HepG2 (cell line): Measurements from ENCODE around the gene MACROD2. TPM values are rescaled to one million over a fixed set of nuclear protein-coding genes. Genes with fewer than 3 reads are reported as not detected.
A peak's percentile ranks its signal among the peaks of the same experiment; 100 is the strongest.

ENCODE experiments used
- ATF7 ChIP-seq, 2 experiments: fragments of 450-650 bp in 1 of 2; sonication (generic) in 1 of 2; formaldehyde crosslinking in 1 of 2; IDR thresholded peaks; 2 replicates each; pipeline versions ENCODE4 v1.4.0 to v1.6.1; 2016 to 2020; ENCODE audit warnings: antibody characterized with exemption in 1 of 2, mild to moderate bottlenecking in 1 of 2, missing genetic modification reagents in 1 of 2
- BCL3 ChIP-seq: sonication (generic); formaldehyde crosslinking; IDR thresholded peaks from 2 replicates; pipeline ENCODE4 v1.5.1; 2020; ENCODE audit warnings: mild to moderate bottlenecking, missing genetic modification reagents, moderate library complexity
- CEBPG ChIP-seq: IDR thresholded peaks from 2 replicates; pipeline ENCODE4 v1.6.1; 2016
- DR1 ChIP-seq: sonication (generic); formaldehyde crosslinking; IDR thresholded peaks from 2 replicates; pipeline ENCODE4 v1.8.0; 2021; ENCODE audit warnings: mild to moderate bottlenecking, missing genetic modification reagents, inconsistent platforms
- EEA1 ChIP-seq: sonication (generic); formaldehyde crosslinking; IDR thresholded peaks from 2 replicates; pipeline ENCODE4 v1.5.1; 2020; ENCODE audit warnings: mild to moderate bottlenecking, missing genetic modification reagents, borderline replicate concordance
- EED ChIP-seq: sonication (generic); formaldehyde crosslinking; IDR thresholded peaks from 2 replicates; pipeline ENCODE4 v1.5.0; 2020; ENCODE audit warnings: mild to moderate bottlenecking, missing genetic modification reagents
- FOXJ3 ChIP-seq: sonication (generic); formaldehyde crosslinking; IDR thresholded peaks from 2 replicates; pipeline ENCODE4 v1.4.0; 2020; ENCODE audit warnings: missing genetic modification reagents, mild to moderate bottlenecking, borderline replicate concordance
- GATAD2A ChIP-seq: IDR thresholded peaks from 2 replicates; pipeline ENCODE4 v1.6.1; 2016
- GPN1 ChIP-seq: sonication (generic); formaldehyde crosslinking; IDR thresholded peaks from 2 replicates; pipeline ENCODE4 v1.5.1; 2020; ENCODE audit warnings: missing genetic modification reagents, borderline replicate concordance
- HNRNPK ChIP-seq: fragments of 200-400 bp; formaldehyde crosslinking; IDR thresholded peaks from 2 replicates; pipeline ENCODE4 v1.6.1; 2018; ENCODE audit warnings: low read length, low read depth, moderate library complexity, mild to moderate bottlenecking; ENCODE audit not compliant: poor library complexity, severe bottlenecking
- LBX2 ChIP-seq: sonication (generic); formaldehyde crosslinking; IDR thresholded peaks from 2 replicates; pipeline ENCODE4 v1.5.0; 2020; ENCODE audit warnings: missing genetic modification reagents, mild to moderate bottlenecking, borderline replicate concordance
- MEIS2 ChIP-seq: sonication (generic); formaldehyde crosslinking; IDR thresholded peaks from 2 replicates; pipeline ENCODE4 v1.9.0; 2021; ENCODE audit warnings: mild to moderate bottlenecking, missing genetic modification reagents
- PLRG1 ChIP-seq: fragments of 450-650 bp; conservative IDR thresholded peaks from 2 replicates; pipeline ENCODE4 v1.6.1; 2016
- RBM39 ChIP-seq: fragments of 200-400 bp; formaldehyde crosslinking; IDR thresholded peaks from one replicate; pipeline ENCODE4 v1.6.1; 2018; ENCODE audit warnings: antibody characterized with exemption, mild to moderate bottlenecking, low read depth, low read length; ENCODE audit not compliant: poor library complexity, severe bottlenecking
- SIX4 ChIP-seq: sonication (generic); formaldehyde crosslinking; IDR thresholded peaks from 2 replicates; pipeline ENCODE4 v1.4.0; 2020; ENCODE audit warnings: missing genetic modification reagents
- ZFAT ChIP-seq: sonication (generic); formaldehyde crosslinking; conservative IDR thresholded peaks from 2 replicates; pipeline ENCODE4 v1.8.1; 2023; ENCODE audit warnings: missing genetic modification reagents, inconsistent platforms
- ZNF274 ChIP-seq: sonication (generic); formaldehyde crosslinking; IDR thresholded peaks from 2 replicates; pipeline ENCODE4 v1.5.1; 2020; ENCODE audit warnings: mild to moderate bottlenecking, missing genetic modification reagents
- ZNF33A ChIP-seq: sonication (generic); formaldehyde crosslinking; IDR thresholded peaks from 2 replicates; pipeline ENCODE4 v1.5.1; 2020; ENCODE audit warnings: missing genetic modification reagents, mild to moderate bottlenecking, moderate library complexity, borderline replicate concordance
- ZNF543 ChIP-seq: sonication (generic); formaldehyde crosslinking; IDR thresholded peaks from 2 replicates; pipeline ENCODE4 v1.4.0; 2020; ENCODE audit warnings: mild to moderate bottlenecking, missing genetic modification reagents
- ZNF629 ChIP-seq: sonication (generic); formaldehyde crosslinking; conservative IDR thresholded peaks from 2 replicates; pipeline ENCODE4 v1.5.0; 2020; ENCODE audit warnings: missing genetic modification reagents
- ZNF777 ChIP-seq: sonication (generic); formaldehyde crosslinking; IDR thresholded peaks from 2 replicates; pipeline ENCODE4 v1.4.0; 2020; ENCODE audit warnings: missing genetic modification reagents
- polyA plus RNA-seq, 8 experiments: library from polyadenylated mRNA; depleted of rRNA in 3 of 8; stranded (reverse) in 7 of 8; unstranded in 1 of 8; fragments of >200 nt; fragmentation: Illumina TruSeq in 4 of 8; extraction: Trizol in 4 of 8; gene quantifications; 2 replicates each; pipeline versions ENCODE4 v1.2.1 to v1.2.3, GENCODE V29; 2011 to 2016; ENCODE audit warnings: low read depth in 4 of 8, missing spikeins in 1 of 8, mixed read lengths in 1 of 8; ENCODE audit not compliant: insufficient read depth in 1 of 8
- total RNA-seq, 5 experiments: library from RNA; depleted of rRNA; stranded (reverse); fragments of >200 nt; fragmentation: Illumina TruSeq; extraction: Trizol; gene quantifications; 2 replicates each; pipeline ENCODE4 v1.2.3, GENCODE V29; 2016; ENCODE audit warnings: low read depth in 1 of 5
- TF ChIP-seq, protein P1 (sequence below): sonication (generic); formaldehyde crosslinking; IDR thresholded peaks from 2 replicates; pipeline ENCODE4 v1.8.0; 2022; ENCODE audit warnings: missing genetic modification reagents, mild to moderate bottlenecking, inconsistent platforms, borderline replicate concordance
- TF ChIP-seq, protein P2 (sequence below): sonication (generic); formaldehyde crosslinking; IDR thresholded peaks from 2 replicates; pipeline ENCODE4 v1.4.0; 2020; ENCODE audit warnings: mild to moderate bottlenecking, missing genetic modification reagents
- TF ChIP-seq, protein P3 (sequence below): sonication (generic); formaldehyde crosslinking; IDR thresholded peaks from 2 replicates; pipeline ENCODE4 v1.8.0; 2022; ENCODE audit warnings: low read depth, missing genetic modification reagents
- TF ChIP-seq, protein P4 (sequence below): sonication (generic); formaldehyde crosslinking; IDR thresholded peaks from 2 replicates; pipeline ENCODE4 v1.4.0; 2020; ENCODE audit warnings: mild to moderate bottlenecking, missing genetic modification reagents

Gene MACROD2
- total and polyA plus RNA-seq, 2 of the 13 experiments (the other 11 are each of a cell fraction or from before 2014, with no cell fraction given), result 0.13 to 0.51 TPM

- TF ChIP-seq HNRNPK, result no peak
- TF ChIP-seq LBX2, result no peak
- no peak for TF ChIP-seq SIX4 (CRISPR knock-in tag)
- TF ChIP-seq, protein P1, sequence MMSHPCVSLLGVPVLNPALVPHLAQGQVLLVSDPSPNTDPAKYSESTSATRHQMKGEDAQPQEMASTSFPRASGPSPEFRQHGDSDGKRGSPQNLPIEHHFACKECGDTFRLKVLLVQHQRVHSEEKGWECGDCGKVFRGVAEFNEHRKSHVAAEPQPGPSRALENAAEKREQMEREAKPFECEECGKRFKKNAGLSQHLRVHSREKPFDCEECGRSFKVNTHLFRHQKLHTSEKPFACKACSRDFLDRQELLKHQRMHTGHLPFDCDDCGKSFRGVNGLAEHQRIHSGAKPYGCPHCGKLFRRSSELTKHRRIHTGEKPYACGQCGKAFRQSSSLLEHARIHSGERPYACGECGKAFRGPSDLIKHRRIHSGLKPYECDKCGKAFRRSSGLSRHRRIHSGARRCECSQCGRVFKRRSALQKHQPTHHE (CRISPR knock-in tag), result no peak
- peak; percentile 71; the same call in 1 of the 2 replicates for TF ChIP-seq GATAD2A
- TF ChIP-seq MEIS2 (CRISPR knock-in tag), result no peak
- TF ChIP-seq DR1 (CRISPR knock-in tag), result no peak
- TF ChIP-seq, protein P2, sequence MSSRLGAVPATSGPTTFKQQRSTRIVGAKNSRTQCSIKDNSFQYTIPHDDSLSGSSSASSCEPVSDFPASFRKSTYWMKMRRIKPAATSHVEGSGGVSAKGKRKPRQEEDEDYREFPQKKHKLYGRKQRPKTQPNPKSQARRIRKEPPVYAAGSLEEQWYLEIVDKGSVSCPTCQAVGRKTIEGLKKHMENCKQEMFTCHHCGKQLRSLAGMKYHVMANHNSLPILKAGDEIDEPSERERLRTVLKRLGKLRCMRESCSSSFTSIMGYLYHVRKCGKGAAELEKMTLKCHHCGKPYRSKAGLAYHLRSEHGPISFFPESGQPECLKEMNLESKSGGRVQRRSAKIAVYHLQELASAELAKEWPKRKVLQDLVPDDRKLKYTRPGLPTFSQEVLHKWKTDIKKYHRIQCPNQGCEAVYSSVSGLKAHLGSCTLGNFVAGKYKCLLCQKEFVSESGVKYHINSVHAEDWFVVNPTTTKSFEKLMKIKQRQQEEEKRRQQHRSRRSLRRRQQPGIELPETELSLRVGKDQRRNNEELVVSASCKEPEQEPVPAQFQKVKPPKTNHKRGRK (CRISPR knock-in tag), result no peak
- no peak for TF ChIP-seq GPN1 (CRISPR knock-in tag)
- TF ChIP-seq, protein P3, sequence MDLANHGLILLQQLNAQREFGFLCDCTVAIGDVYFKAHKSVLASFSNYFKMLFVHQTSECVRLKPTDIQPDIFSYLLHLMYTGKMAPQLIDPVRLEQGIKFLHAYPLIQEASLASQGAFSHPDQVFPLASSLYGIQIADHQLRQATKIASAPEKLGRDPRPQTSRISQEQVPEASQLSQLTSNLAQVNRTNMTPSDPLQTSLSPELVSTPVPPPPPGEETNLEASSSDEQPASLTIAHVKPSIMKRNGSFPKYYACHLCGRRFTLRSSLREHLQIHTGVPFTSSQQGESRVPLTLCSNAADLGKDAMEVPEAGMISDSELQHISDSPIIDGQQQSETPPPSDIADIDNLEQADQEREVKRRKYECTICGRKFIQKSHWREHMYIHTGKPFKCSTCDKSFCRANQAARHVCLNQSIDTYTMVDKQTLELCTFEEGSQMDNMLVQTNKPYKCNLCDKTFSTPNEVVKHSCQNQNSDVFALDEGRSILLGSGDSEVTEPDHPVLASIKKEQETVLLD (CRISPR knock-in tag), result no peak
- TF ChIP-seq BCL3 (CRISPR knock-in tag), result no peak
- TF ChIP-seq CEBPG (CRISPR knock-in tag), result peak; percentile 90
- TF ChIP-seq EED (CRISPR knock-in tag), result no peak
- no peak for TF ChIP-seq ZNF629 (CRISPR knock-in tag)
- TF ChIP-seq ZNF274, result no peak
- TF ChIP-seq ZNF777, result no peak
- no peak for TF ChIP-seq EEA1
- TF ChIP-seq, protein P4, sequence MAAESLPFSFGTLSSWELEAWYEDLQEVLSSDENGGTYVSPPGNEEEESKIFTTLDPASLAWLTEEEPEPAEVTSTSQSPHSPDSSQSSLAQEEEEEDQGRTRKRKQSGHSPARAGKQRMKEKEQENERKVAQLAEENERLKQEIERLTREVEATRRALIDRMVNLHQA, result no peak
- TF ChIP-seq RBM39, result no peak
- TF ChIP-seq ZNF543 (CRISPR knock-in tag), result no peak
- TF ChIP-seq ZNF33A (CRISPR knock-in tag), result no peak
- no peak for TF ChIP-seq ZFAT (CRISPR knock-in tag)
- TF ChIP-seq FOXJ3 (CRISPR knock-in tag), result no peak
- 0 out of 2 replicates have a peak, but pooled peaks have one; percentile 26 for TF ChIP-seq ATF7 (IDR thresholded peaks at IDR 0.05)
- no peak for TF ChIP-seq ATF7 (CRISPR knock-in tag; IDR thresholded peaks at IDR 0.05)
- TF ChIP-seq PLRG1, result no peak
These were observed 883.8 kb downstream of the MACROD2 start (continued) for GRCh38 chr20:14879020-14879697.
